H9 (cell line): ENCODE measurements around the gene ZBTB48. TPM values are rescaled to one million over a fixed set of nuclear protein-coding genes. Genes with fewer than 3 reads are reported as not detected.

Experiments
- DNase-seq: peaks from one replicate; pipeline ENCODE4 v3.0.0-alpha.2; 2017
- H2AFZ ChIP-seq: one replicate; pipeline ENCODE4 v1.6.1; 2013; ENCODE audit warnings: mild to moderate bottlenecking, low read length, control low read depth, moderate library complexity
- H2AK5ac ChIP-seq: 2 replicates; pipeline ENCODE4 v1.6.1; 2013; ENCODE audit warnings: low read length, control low read depth, mixed read lengths; ENCODE audit not compliant: insufficient read length
- H2BK120ac ChIP-seq: one replicate; pipeline ENCODE4 v1.6.1; 2013; ENCODE audit warnings: low read depth, mild to moderate bottlenecking, low read length, control low read depth, inconsistent platforms; ENCODE audit not compliant: poor library complexity, severe bottlenecking
- H2BK12ac ChIP-seq: 2 replicates; pipeline ENCODE4 v1.6.1; 2013; ENCODE audit warnings: low read length, control low read depth, mixed read lengths, low read depth; ENCODE audit not compliant: insufficient read length
- H2BK15ac ChIP-seq: 2 replicates; pipeline ENCODE4 v1.6.1; 2013; ENCODE audit warnings: low read depth, low read length, control low read depth
- H2BK20ac ChIP-seq: one replicate; pipeline ENCODE4 v1.6.1; 2013; ENCODE audit warnings: low read depth, mild to moderate bottlenecking, low read length, control low read depth, inconsistent platforms; ENCODE audit not compliant: poor library complexity, severe bottlenecking
- H2BK5ac ChIP-seq: 2 replicates; pipeline ENCODE4 v1.6.1; 2013; ENCODE audit warnings: low read length, control low read depth, mixed read lengths; ENCODE audit not compliant: insufficient read length
- H3K14ac ChIP-seq: 2 replicates; pipeline ENCODE4 v1.6.1; 2013; ENCODE audit warnings: low read length, control low read depth; ENCODE audit not compliant: insufficient read depth
- H3K18ac ChIP-seq: 2 replicates; pipeline ENCODE4 v1.6.1; 2013; ENCODE audit warnings: low read depth, mild to moderate bottlenecking, mixed read lengths, low read length, control low read depth; ENCODE audit not compliant: insufficient read length
- H3K23ac ChIP-seq: 2 replicates; pipeline ENCODE4 v1.6.1; 2013; ENCODE audit warnings: low read length, control low read depth, mixed read lengths, low read depth; ENCODE audit not compliant: insufficient read length
- H3K23me2 ChIP-seq: 2 replicates; pipeline ENCODE4 v1.6.1; 2013; ENCODE audit warnings: low read depth, mild to moderate bottlenecking, mixed read lengths, low read length, control low read depth; ENCODE audit not compliant: insufficient read length, poor library complexity, severe bottlenecking
- H3K27ac ChIP-seq: 2 replicates; pipeline ENCODE4 v1.5.1; 2013; ENCODE audit warnings: low read length, control low read depth, mixed read lengths, low read depth; ENCODE audit not compliant: insufficient read length
- H3K27me3 ChIP-seq: 2 replicates; pipeline ENCODE4 v1.6.1; 2013; ENCODE audit warnings: low read length, control low read depth, inconsistent platforms; ENCODE audit not compliant: insufficient read depth
- H3K4ac ChIP-seq: 2 replicates; pipeline ENCODE4 v1.6.1; 2013; ENCODE audit warnings: low read depth, mild to moderate bottlenecking, control low read depth, inconsistent platforms, low read length, moderate library complexity
- H3K4me1 ChIP-seq: 2 replicates; pipeline ENCODE4 v1.6.1; 2013; ENCODE audit warnings: low read length, control low read depth, inconsistent platforms; ENCODE audit not compliant: insufficient read depth
- H3K4me2 ChIP-seq: 2 replicates; pipeline ENCODE4 v1.6.1; 2013; ENCODE audit warnings: low read length, control low read depth, mixed read lengths; ENCODE audit not compliant: insufficient read length, insufficient read depth
- H3K56ac ChIP-seq: 2 replicates; pipeline ENCODE4 v1.6.1; 2013; ENCODE audit warnings: low read depth, mild to moderate bottlenecking, mixed read lengths, low read length, control low read depth; ENCODE audit not compliant: insufficient read length
- H3K79me1 ChIP-seq: 2 replicates; pipeline ENCODE4 v1.6.1; 2013; ENCODE audit warnings: low read depth, mild to moderate bottlenecking, moderate library complexity, low read length, control low read depth, inconsistent platforms; ENCODE audit not compliant: insufficient read depth, poor library complexity, severe bottlenecking
- H3K79me2 ChIP-seq: 2 replicates; pipeline ENCODE4 v1.6.1; 2013; ENCODE audit warnings: low read length, control low read depth, inconsistent platforms; ENCODE audit not compliant: insufficient read depth
- H3K9ac ChIP-seq: 2 replicates; pipeline ENCODE4 v1.6.1; 2013; ENCODE audit warnings: low read length, control low read depth, mixed read lengths; ENCODE audit not compliant: insufficient read length; ENCODE audit errors: extremely low read depth
- H3K9me3 ChIP-seq: one replicate; pipeline ENCODE4 v1.6.1; 2013; ENCODE audit warnings: low read depth, low read length, inconsistent platforms; ENCODE audit not compliant: control insufficient read depth
- H3T11ph ChIP-seq: one replicate; pipeline ENCODE4 v1.6.1; 2013; ENCODE audit warnings: mild to moderate bottlenecking, low read length, control low read depth, inconsistent platforms
- H4K20me1 ChIP-seq: one replicate; pipeline ENCODE4 v1.6.1; 2013; ENCODE audit not compliant: control insufficient read depth, insufficient read length, insufficient read depth
- H4K5ac ChIP-seq: 2 replicates; pipeline ENCODE4 v1.6.1; 2013; ENCODE audit warnings: low read depth, mild to moderate bottlenecking, mixed read lengths, low read length, control low read depth; ENCODE audit not compliant: insufficient read length
- H4K8ac ChIP-seq: replicated peaks from 2 replicates; pipeline ENCODE4 v1.6.1; 2013; ENCODE audit warnings: low read length, control low read depth, mixed read lengths, low read depth; ENCODE audit not compliant: insufficient read length
- H4K91ac ChIP-seq: 2 replicates; pipeline ENCODE4 v1.6.1; 2013; ENCODE audit warnings: low read depth, mild to moderate bottlenecking, moderate library complexity, mixed read lengths, low read length, control low read depth; ENCODE audit not compliant: insufficient read length
- H3K27ac Mint-ChIP-seq, 3 experiments: 2 replicates in 2 of 3; 3 replicates in 1 of 3; pipeline ENCODE4 v1.8.0; 2020 to 2021; ENCODE audit warnings: mixed read lengths in 3 of 3, mild to moderate bottlenecking in 1 of 3, moderate library complexity in 1 of 3
- H3K27me3 Mint-ChIP-seq: 2 replicates; pipeline ENCODE4 v1.8.0; 2021; ENCODE audit warnings: low read depth, mild to moderate bottlenecking, moderate library complexity, mixed read lengths
- H3K36me3 Mint-ChIP-seq, 3 experiments: 2 replicates in 2 of 3; 3 replicates in 1 of 3; pipeline ENCODE4 v1.8.0; 2020 to 2021; ENCODE audit warnings: low read depth in 3 of 3, mixed read lengths in 3 of 3; ENCODE audit not compliant: insufficient read depth in 1 of 3
- H3K4me1 Mint-ChIP-seq, 2 experiments: 2 replicates each; pipeline ENCODE4 v1.8.0; 2020; ENCODE audit warnings: mixed read lengths in 2 of 2
- H3K4me3 Mint-ChIP-seq, 2 experiments: 2 replicates in 1 of 2; 3 replicates in 1 of 2; pipeline ENCODE4 v1.8.0; 2020 to 2021; ENCODE audit warnings: mild to moderate bottlenecking in 2 of 2, mixed read lengths in 2 of 2, moderate library complexity in 1 of 2
- H3K9me3 Mint-ChIP-seq, 2 experiments: 2 replicates in 1 of 2; 3 replicates in 1 of 2; pipeline ENCODE4 v1.8.0; 2020; ENCODE audit warnings: mild to moderate bottlenecking in 2 of 2, mixed read lengths in 2 of 2, moderate library complexity in 1 of 2
- CTCF ChIP-seq: fragments of 200-600 bp; sonication (generic); conservative IDR thresholded peaks from 3 replicates; pipeline ENCODE4 v1.8.0; 2021; ENCODE audit warnings: antibody characterized with exemption, mild to moderate bottlenecking
- WGBS: extraction: QIAGEN DNeasy Blood & Tissue Kit; methylation state at CpG from one replicate; pipeline ENCODE4 v1.1.7; 2013; ENCODE audit warnings: missing lambda C conversion rate, low lambda C conversion rate, mixed read lengths; ENCODE audit not compliant: insufficient read length; ENCODE audit errors: extremely low coverage; 5-methylcytosine and 5-hydroxymethylcytosine counted together
- total RNA-seq: library from RNA; stranded (reverse); gene quantifications from 2 replicates; pipeline ENCODE4 v1.2.1, GENCODE V29; 2021

ZBTB48 gene
- total RNA-seq, 1 experiment from 2014 or later = 33.2 TPM

GRCh38 chr1:6570100-6570499 lies 9.7 kb upstream of the ZBTB48 start:
- no peak overlapping the region for H3K4me2 ChIP-seq
- Mint-ChIP-seq H3K4me3 (no peak overlapping the region), H3K36me3 (no peaks in the 10 kb centered on the region), H3K27me3 (peaks cover 54% of the 10 kb centered on the region), H3K9me3 (peaks cover 4% of the 10 kb centered on the region in 2 experiments; a peak in 2 of 5 replicates), H3K27ac (no peak overlapping the region), H3K4me1 (peaks cover 6 to 8% of the 10 kb centered on the region in 2 experiments)
- H3K79me1 ChIP-seq = no peaks in the 10 kb centered on the region
- no CpG with 5 or more reads among the region's 3 CpGs for WGBS
- no peak overlapping the region for H2AFZ ChIP-seq
- H4K91ac ChIP-seq = no peak overlapping the region
- H4K20me1 ChIP-seq = no peaks in the 10 kb centered on the region
- no peak overlapping the region for H3K23ac ChIP-seq
- no peak overlapping the region for H3K18ac ChIP-seq
- no peak overlapping the region for H2BK12ac ChIP-seq
- no peak overlapping the region for H3K9ac ChIP-seq
- TF ChIP-seq CTCF = no peak
- no peaks in the 10 kb centered on the region for H3K79me2 ChIP-seq
- no peak overlapping the region for H3K27ac ChIP-seq
- H3K56ac ChIP-seq = no peak overlapping the region
- H3K23me2 ChIP-seq = no peaks in the 10 kb centered on the region
- H2BK5ac ChIP-seq = no peak overlapping the region
- H3K14ac ChIP-seq = no peak overlapping the region
- 0 out of 2 replicates have a peak, but pooled peaks cover 2% of the 10 kb centered on the region for H3K27me3 ChIP-seq
- no peaks in the 10 kb centered on the region; the same call in 1 of the 2 replicates for H3K4me1 ChIP-seq
- DNase-seq = no peak
- no peak overlapping the region for H3K4ac ChIP-seq
- no peak overlapping the region for H2BK15ac ChIP-seq
- H3T11ph ChIP-seq = no peak overlapping the region
- H2AK5ac ChIP-seq = no peak overlapping the region
- no peaks in the 10 kb centered on the region for H3K9me3 ChIP-seq
- no peak overlapping the region for H4K8ac ChIP-seq
- no peak overlapping the region for H2BK120ac ChIP-seq
- no peak overlapping the region for H4K5ac ChIP-seq
- no peak overlapping the region for H2BK20ac ChIP-seq
